Activated naive CD8-positive, alpha-beta T cell treated with anti-CD3 and anti-CD28 coated beads, Interleukin-2, amount 10 ng/mL, durations not matched to agents 7 days and 5 days (primary cell): ENCODE results near the gene FADS2. TPM values are rescaled to one million over a fixed set of nuclear protein-coding genes. Genes with fewer than 3 reads are reported as not detected.

Source experiments
- ATAC-seq: fragments of 150-1000 bp; cut with Tn5 transposase; one replicate; pipeline ENCODE4 v1.10.0; 2021; ENCODE audit warnings: low read depth, moderate library complexity
- POLR2A ChIA-PET: fragments of 350-600 bp; sonication (Branson Sonifier 250); formaldehyde crosslinking; loops from one replicate; lab custom pipeline; 2021; ENCODE audit warnings: antibody characterized with exemption; lab: Charles Lee
- DNase-seq: peaks from one replicate; pipeline ENCODE4 v3.0.0; 2021
- H3K27ac Mint-ChIP-seq: one replicate; pipeline ENCODE4 v1.8.0; 2022; ENCODE audit warnings: mild to moderate bottlenecking, mixed read lengths
- H3K27me3 Mint-ChIP-seq: one replicate; pipeline ENCODE4 v1.8.0; 2022; ENCODE audit warnings: mild to moderate bottlenecking, moderate library complexity, mixed read lengths
- H3K36me3 Mint-ChIP-seq: one replicate; pipeline ENCODE4 v1.8.0; 2021; ENCODE audit warnings: mild to moderate bottlenecking, mixed read lengths
- H3K4me1 Mint-ChIP-seq: one replicate; pipeline ENCODE4 v1.8.0; 2021; ENCODE audit warnings: mixed read lengths
- H3K4me3 Mint-ChIP-seq: one replicate; pipeline ENCODE4 v1.8.0; 2022; ENCODE audit warnings: mild to moderate bottlenecking, moderate library complexity, mixed read lengths
- H3K9me3 Mint-ChIP-seq: one replicate; pipeline ENCODE4 v1.8.0; 2021; ENCODE audit warnings: mixed read lengths
- total RNA-seq, 2 experiments: library from RNA; stranded (reverse); gene quantifications; one replicate each; pipeline ENCODE4 v1.2.3, GENCODE V29; 2021

The FADS2 gene
- total RNA-seq, 2 experiments from 2014 or later = 245 to 280 TPM

GRCh38 chr11:61860054-61860903, 32.2 kb downstream of the FADS2 start:
- Mint-ChIP-seq H3K27ac (peak overlapping the region; percentile 30), H3K4me3 (no peak overlapping the region), H3K4me1 (no peaks in the 10 kb centered on the region), H3K36me3 (peaks cover 34% of the 10 kb centered on the region), H3K9me3 (no peaks in the 10 kb centered on the region), H3K27me3 (no peaks in the 10 kb centered on the region)
- DNase-seq (no peak), ATAC-seq (no peak)
- POLR2A ChIA-PET = no interaction called here

- no peak overlapping the region for H3K27ac Mint-ChIP-seq
Observed at GRCh38 chr11:61861634-61862033, 33.5 kb downstream of the FADS2 start.

GRCh38 chr11:61862714-61863547, 34.8 kb downstream of the FADS2 start:
- Mint-ChIP-seq H3K4me1 (no peaks in the 10 kb centered on the region), H3K9me3 (no peaks in the 10 kb centered on the region), H3K27ac (peak overlapping the region; percentile 56), H3K4me3 (no peak overlapping the region), H3K36me3 (peaks cover 39% of the 10 kb centered on the region), H3K27me3 (no peaks in the 10 kb centered on the region)
- POLR2A ChIA-PET = no interaction called here
- ATAC-seq = no peak
- DNase-seq = no peak

More at GRCh38 chr11:61861634-61862033, 33.5 kb downstream of the FADS2 start:
- H3K4me3 Mint-ChIP-seq = no peak overlapping the region
- POLR2A ChIA-PET = no interaction called here
- peaks cover 39% of the 10 kb centered on the region for H3K36me3 Mint-ChIP-seq
- ATAC-seq (no peak), DNase-seq (no peak)
- H3K9me3 Mint-ChIP-seq = no peaks in the 10 kb centered on the region
- no peaks in the 10 kb centered on the region for H3K27me3 Mint-ChIP-seq
- no peaks in the 10 kb centered on the region for H3K4me1 Mint-ChIP-seq

GRCh38 chr11:61863548-61864081, 35.5 kb downstream of the FADS2 start:
- no peak for ATAC-seq
- Mint-ChIP-seq H3K9me3 (no peaks in the 10 kb centered on the region), H3K36me3 (peaks cover 39% of the 10 kb centered on the region), H3K4me3 (no peak overlapping the region), H3K27ac (no peak overlapping the region), H3K4me1 (no peaks in the 10 kb centered on the region), H3K27me3 (no peaks in the 10 kb centered on the region)
- POLR2A ChIA-PET = no interaction called here
- DNase-seq = no peak

GRCh38 chr11:61864814-61865775, 37.0 kb downstream of the FADS2 start:
- no peak overlapping the region for H3K4me3 Mint-ChIP-seq
- H3K27ac Mint-ChIP-seq = no peak overlapping the region
- POLR2A ChIA-PET = no interaction called here
- no peak for ATAC-seq
- H3K27me3 Mint-ChIP-seq = no peaks in the 10 kb centered on the region
- H3K9me3 Mint-ChIP-seq = no peaks in the 10 kb centered on the region
- H3K4me1 Mint-ChIP-seq = no peaks in the 10 kb centered on the region
- H3K36me3 Mint-ChIP-seq = peaks cover 26% of the 10 kb centered on the region
- no peak for DNase-seq

GRCh38 chr11:61866231-61866957, 38.3 kb downstream of the FADS2 start:
- POLR2A ChIA-PET = no interaction called here
- H3K27ac Mint-ChIP-seq = no peak overlapping the region
- peaks cover 5% of the 10 kb centered on the region for H3K4me1 Mint-ChIP-seq
- no peaks in the 10 kb centered on the region for H3K27me3 Mint-ChIP-seq
- H3K36me3 Mint-ChIP-seq = peaks cover 17% of the 10 kb centered on the region
- ATAC-seq = no peak
- no peak for DNase-seq
- H3K4me3 Mint-ChIP-seq = no peak overlapping the region
- H3K9me3 Mint-ChIP-seq = no peaks in the 10 kb centered on the region

GRCh38 chr11:61866958-61867343, 38.9 kb downstream of the FADS2 start:
- no peak overlapping the region for H3K27ac Mint-ChIP-seq
- peaks cover 6% of the 10 kb centered on the region for H3K4me1 Mint-ChIP-seq
- ATAC-seq (no peak), DNase-seq (no peak)
- H3K36me3 Mint-ChIP-seq = peaks cover 13% of the 10 kb centered on the region
- POLR2A ChIA-PET = interaction anchor here (0.6 kb wide), 1 partner anchor 26 kb away, joined by 3 read pairs; no protein-coding TSS in a partner anchor
- H3K4me3 Mint-ChIP-seq = no peak overlapping the region
- no peaks in the 10 kb centered on the region for H3K27me3 Mint-ChIP-seq
- no peaks in the 10 kb centered on the region for H3K9me3 Mint-ChIP-seq

GRCh38 chr11:61868571-61869428, 40.7 kb downstream of the FADS2 start:
- no peaks in the 10 kb centered on the region for H3K9me3 Mint-ChIP-seq
- no peaks in the 10 kb centered on the region for H3K27me3 Mint-ChIP-seq
- DNase-seq (no peak), ATAC-seq (no peak)
- POLR2A ChIA-PET = interaction anchor here (0.6 kb wide), 1 partner anchor 270 kb away, joined by 3 read pairs; no protein-coding TSS in a partner anchor
- no peak overlapping the region for H3K4me3 Mint-ChIP-seq
- peaks cover 6% of the 10 kb centered on the region for H3K4me1 Mint-ChIP-seq
- H3K27ac Mint-ChIP-seq = no peak overlapping the region
- peaks cover 10% of the 10 kb centered on the region for H3K36me3 Mint-ChIP-seq

GRCh38 chr11:61869429-61869707, 41.3 kb downstream of the FADS2 start:
- H3K4me3 Mint-ChIP-seq = no peak overlapping the region
- DNase-seq (no peak), ATAC-seq (no peak)
- no peaks in the 10 kb centered on the region for H3K27me3 Mint-ChIP-seq
- H3K36me3 Mint-ChIP-seq = peaks cover 10% of the 10 kb centered on the region
- no peak overlapping the region for H3K27ac Mint-ChIP-seq
- POLR2A ChIA-PET = no interaction called here
- H3K4me1 Mint-ChIP-seq = peaks cover 6% of the 10 kb centered on the region
- no peaks in the 10 kb centered on the region for H3K9me3 Mint-ChIP-seq

- ATAC-seq (no peak), DNase-seq (no peak)
- POLR2A ChIA-PET = interaction anchor here (0.6 to 1.5 kb wide), 3 partner anchors 72 to 239 kb away, joined by 4 to 7 read pairs (median 4); no protein-coding TSS in a partner anchor
- peaks cover 6% of the 10 kb centered on the region for H3K4me1 Mint-ChIP-seq
- H3K4me3 Mint-ChIP-seq = no peak overlapping the region
- no peak overlapping the region for H3K27ac Mint-ChIP-seq
- peaks cover 6% of the 10 kb centered on the region for H3K36me3 Mint-ChIP-seq
- no peaks in the 10 kb centered on the region for H3K9me3 Mint-ChIP-seq
- H3K27me3 Mint-ChIP-seq = no peaks in the 10 kb centered on the region
Observed at GRCh38 chr11:61869708-61870451, 41.8 kb downstream of the FADS2 start.

- POLR2A ChIA-PET = interaction anchor here (0.6 to 1.5 kb wide), 3 partner anchors 73 to 238 kb away, joined by 4 to 7 read pairs (median 4); no protein-coding TSS in a partner anchor
Observed at GRCh38 chr11:61870541-61871031, 42.5 kb downstream of the FADS2 start.

More at GRCh38 chr11:61870541-61871031, 42.5 kb downstream of the FADS2 start:
- H3K36me3 Mint-ChIP-seq = peaks cover 5% of the 10 kb centered on the region
- H3K27me3 Mint-ChIP-seq = no peaks in the 10 kb centered on the region
- DNase-seq (no peak), ATAC-seq (no peak)
- H3K4me1 Mint-ChIP-seq = peaks cover 6% of the 10 kb centered on the region
- no peak overlapping the region for H3K27ac Mint-ChIP-seq
- H3K4me3 Mint-ChIP-seq = peak overlapping the region; percentile 32
- no peaks in the 10 kb centered on the region for H3K9me3 Mint-ChIP-seq
